WERI-Rb-1 (cell line): Measurements from ENCODE around the gene FN3K.

Source experiments
- DNase-seq: peaks from one replicate; pipeline ENCODE4 v3.0.0-alpha.2; 2020
- H3K27ac ChIP-seq: fragments of 250-450 bp; sonication (Bioruptor Pico); 2 replicates; pipeline ENCODE4 v1.5.1; 2020; ENCODE audit warnings: mild to moderate bottlenecking, moderate library complexity
- H3K27me3 ChIP-seq: fragments of 250-450 bp; sonication (Bioruptor Pico); 2 replicates; pipeline ENCODE4 v1.5.1; 2021; ENCODE audit warnings: mild to moderate bottlenecking, low read depth, moderate library complexity; ENCODE audit not compliant: insufficient read depth, severe bottlenecking
- H3K36me3 ChIP-seq: fragments of 250-450 bp; sonication (Bioruptor Pico); 2 replicates; pipeline ENCODE4 v1.5.1; 2020; ENCODE audit warnings: mild to moderate bottlenecking, moderate library complexity
- H3K4me3 ChIP-seq: 2 replicates; pipeline ENCODE4 v1.5.1; 2011; ENCODE audit warnings: low read depth, mild to moderate bottlenecking, control low read depth, low read length
- H3K9me3 ChIP-seq: fragments of 250-450 bp; sonication (Bioruptor Pico); 2 replicates; pipeline ENCODE4 v1.5.1; 2021; ENCODE audit warnings: mild to moderate bottlenecking, moderate library complexity; ENCODE audit not compliant: severe bottlenecking
- TF ChIP-seq, protein P1 (sequence below): IDR thresholded peaks from 2 replicates; pipeline ENCODE4 v1.5.1; 2011; ENCODE audit warnings: low read depth, mild to moderate bottlenecking, control low read depth, inconsistent platforms, low read length

The FN3K gene

DNA sequence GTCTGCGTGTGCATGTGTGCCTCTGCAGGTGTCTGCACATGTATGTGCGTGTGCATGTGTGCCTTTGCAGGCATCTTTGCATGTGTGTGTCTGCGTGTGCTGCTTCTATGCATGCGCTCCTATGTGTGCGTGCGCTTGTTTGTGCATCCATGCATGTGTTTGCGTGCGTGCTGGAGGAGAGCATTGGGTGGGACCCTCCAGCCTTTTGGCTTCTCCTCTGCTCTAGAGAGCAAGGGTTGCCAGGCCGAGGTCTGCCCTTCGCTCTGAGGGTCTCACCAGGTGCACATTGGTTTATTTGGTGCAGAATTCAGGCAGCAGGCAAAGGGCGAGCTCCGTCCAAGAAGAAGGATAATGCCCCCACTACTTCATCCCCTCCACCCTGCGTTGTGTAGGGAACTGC lies 35.9 kb upstream of the FN3K start:
- Histone ChIP-seq H3K36me3 (peaks cover 9% of the 10 kb centered on the region), H3K27ac (no peak overlapping the region), H3K9me3 (peaks cover 14% of the 10 kb centered on the region), H3K4me3 (peak overlapping the region; percentile 89), H3K27me3 (peaks cover 7% of the 10 kb centered on the region)
- TF ChIP-seq, protein P1, sequence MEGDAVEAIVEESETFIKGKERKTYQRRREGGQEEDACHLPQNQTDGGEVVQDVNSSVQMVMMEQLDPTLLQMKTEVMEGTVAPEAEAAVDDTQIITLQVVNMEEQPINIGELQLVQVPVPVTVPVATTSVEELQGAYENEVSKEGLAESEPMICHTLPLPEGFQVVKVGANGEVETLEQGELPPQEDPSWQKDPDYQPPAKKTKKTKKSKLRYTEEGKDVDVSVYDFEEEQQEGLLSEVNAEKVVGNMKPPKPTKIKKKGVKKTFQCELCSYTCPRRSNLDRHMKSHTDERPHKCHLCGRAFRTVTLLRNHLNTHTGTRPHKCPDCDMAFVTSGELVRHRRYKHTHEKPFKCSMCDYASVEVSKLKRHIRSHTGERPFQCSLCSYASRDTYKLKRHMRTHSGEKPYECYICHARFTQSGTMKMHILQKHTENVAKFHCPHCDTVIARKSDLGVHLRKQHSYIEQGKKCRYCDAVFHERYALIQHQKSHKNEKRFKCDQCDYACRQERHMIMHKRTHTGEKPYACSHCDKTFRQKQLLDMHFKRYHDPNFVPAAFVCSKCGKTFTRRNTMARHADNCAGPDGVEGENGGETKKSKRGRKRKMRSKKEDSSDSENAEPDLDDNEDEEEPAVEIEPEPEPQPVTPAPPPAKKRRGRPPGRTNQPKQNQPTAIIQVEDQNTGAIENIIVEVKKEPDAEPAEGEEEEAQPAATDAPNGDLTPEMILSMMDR: no peak
- no peak for DNase-seq

DNA sequence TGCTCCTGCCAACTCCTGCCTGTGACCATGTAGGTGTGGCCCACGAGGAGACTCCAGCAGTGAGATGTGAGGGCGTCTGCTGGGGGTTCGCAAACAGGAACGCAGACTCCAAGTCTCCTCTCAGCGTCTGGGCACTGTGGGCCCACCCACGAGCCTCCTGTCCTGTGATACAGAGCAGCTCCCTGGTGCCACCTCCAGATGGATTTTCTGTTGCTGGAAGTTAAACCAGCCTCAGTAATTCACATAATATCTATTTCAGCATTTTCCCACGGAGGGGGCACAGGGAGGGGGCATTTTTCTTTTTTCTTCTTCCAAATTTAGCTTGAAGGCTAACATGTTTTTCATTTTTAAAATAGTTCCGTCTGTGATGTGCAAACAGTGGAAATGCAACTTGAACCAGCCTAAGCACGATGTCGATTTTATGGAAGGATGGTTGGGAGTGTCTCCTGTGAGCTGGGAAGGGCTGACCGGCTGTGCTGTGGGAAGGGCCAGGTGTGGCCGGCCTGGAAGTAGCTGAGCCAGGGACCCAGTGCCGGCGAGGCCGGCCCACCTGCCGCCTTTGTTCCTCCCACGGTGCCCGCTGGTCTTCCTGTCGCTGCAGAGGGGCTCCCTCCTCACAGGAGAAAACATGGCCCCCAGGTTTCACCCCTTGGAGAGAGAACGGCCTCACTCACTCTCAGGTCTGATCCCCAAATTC lies 33.0 kb upstream of the FN3K start:
- Histone ChIP-seq H3K9me3 (no peaks in the 10 kb centered on the region), H3K27ac (no peak overlapping the region), H3K27me3 (peaks cover 3% of the 10 kb centered on the region), H3K36me3 (no peaks in the 10 kb centered on the region), H3K4me3 (no peak overlapping the region)
- DNase-seq: no peak
- TF ChIP-seq, protein P1: no peak

DNA sequence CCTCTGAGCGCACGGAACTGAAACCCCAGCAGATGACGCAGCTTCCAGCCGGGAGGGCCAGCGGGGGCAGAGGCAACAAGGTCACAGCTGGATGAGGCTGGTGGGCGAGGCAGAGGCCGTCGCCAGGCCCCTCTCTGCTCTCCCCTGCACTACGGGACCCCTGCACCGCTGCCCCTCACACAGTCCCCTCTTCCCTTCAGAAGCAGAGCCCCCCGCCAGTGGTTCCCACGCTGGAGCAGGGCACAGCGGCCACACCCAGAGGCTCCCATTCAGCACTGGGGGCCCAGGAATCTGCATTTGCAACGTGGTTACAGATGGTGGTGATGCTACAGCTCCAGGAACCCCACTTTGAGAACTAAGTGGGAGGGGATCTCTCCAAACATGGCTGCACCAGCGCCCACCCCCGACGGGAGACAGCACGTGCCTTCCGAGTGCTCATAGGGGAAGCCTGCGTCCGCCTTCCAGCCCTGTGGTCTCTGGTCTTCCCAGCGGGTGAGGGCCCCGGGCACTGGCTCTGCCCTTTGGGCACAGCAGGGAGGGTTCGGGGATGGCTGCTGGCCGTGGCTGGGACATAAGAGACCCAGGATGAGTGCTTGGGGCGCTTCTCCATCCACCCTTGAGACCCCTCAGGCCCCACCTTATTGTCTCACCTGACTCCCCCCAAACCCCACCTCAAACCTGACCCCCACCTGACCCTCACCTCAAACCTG lies 32.2 kb upstream of the FN3K start:
- Histone ChIP-seq H3K36me3 (no peaks in the 10 kb centered on the region), H3K4me3 (no peak overlapping the region), H3K9me3 (no peaks in the 10 kb centered on the region), H3K27ac (no peak overlapping the region), H3K27me3 (no peaks in the 10 kb centered on the region)
- TF ChIP-seq, protein P1: no peak
- DNase-seq: no peak

DNA sequence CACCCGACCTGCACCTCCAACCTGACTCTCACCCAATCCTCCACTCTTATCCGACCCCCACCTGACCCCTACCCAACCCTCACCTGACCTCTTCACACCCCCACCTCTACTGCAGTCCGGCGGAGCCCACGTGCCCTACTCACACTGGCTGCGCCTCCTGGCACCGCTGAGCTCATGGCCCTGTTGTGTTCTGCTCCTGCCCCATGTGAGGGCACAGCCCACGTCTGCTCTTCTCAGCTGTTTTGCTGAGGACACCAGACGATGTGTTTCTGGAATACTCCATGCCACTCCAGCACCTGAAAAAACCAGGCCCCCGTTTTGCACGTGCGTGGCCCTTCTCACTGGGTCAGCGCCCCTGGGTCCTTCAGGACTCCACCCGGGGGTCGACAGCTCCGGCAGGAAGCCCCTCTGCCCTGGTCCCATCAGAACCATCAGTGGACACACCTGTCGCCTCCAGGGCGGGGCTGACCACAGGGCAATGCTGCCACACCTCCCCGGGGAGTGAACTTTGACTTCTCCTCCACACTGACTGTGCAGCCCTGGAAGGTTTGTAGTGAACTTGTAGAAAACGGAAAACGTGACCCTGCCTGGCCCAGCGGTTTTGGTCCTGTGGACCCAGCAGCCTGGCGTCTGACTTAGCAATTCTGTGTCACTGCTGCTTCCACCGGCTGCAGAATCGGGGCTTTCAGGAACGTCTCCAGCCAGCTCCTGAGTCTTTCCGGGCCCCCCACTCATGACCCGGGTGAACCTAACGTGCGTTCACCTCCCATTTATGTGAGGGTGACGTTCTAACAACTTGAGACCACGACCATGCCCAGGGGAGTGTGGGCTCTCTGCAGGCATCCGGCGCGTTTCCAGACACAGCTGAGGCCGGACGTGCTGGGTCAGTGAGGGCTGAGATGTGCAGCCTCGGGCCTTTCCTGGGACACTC lies 31.2 kb upstream of the FN3K start:
- Histone ChIP-seq H3K27me3 (no peaks in the 10 kb centered on the region), H3K9me3 (no peaks in the 10 kb centered on the region), H3K4me3 (no peak overlapping the region), H3K27ac (no peak overlapping the region), H3K36me3 (no peaks in the 10 kb centered on the region)
- TF ChIP-seq, protein P1: no peak
- DNase-seq: no peak

DNA sequence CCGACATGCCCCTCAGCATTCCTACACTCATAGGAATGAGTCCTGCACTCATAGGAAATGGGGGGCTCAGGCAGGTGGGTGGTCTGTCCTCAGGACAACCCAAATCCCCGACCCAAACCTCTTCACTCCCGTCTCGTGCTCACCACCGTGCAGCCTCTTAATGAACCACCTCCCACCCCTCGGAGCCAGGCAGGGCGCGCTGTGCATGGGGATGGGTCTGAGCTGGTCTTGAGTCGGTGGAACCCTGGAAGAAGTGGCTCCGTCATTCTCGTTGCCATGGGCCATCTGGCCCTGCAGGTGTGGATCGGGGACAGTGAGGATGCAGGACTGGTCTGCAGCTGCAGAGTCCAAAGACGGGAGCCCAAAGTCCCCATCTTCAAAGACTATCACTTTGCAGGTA lies 30.5 kb upstream of the FN3K start:
- DNase-seq: no peak
- TF ChIP-seq, protein P1: no peak
- H3K36me3 ChIP-seq: no peaks in the 10 kb centered on the region
- no peak overlapping the region for H3K27ac ChIP-seq
- H3K9me3 ChIP-seq: no peaks in the 10 kb centered on the region
- no peaks in the 10 kb centered on the region for H3K27me3 ChIP-seq
- no peak overlapping the region for H3K4me3 ChIP-seq
